ENCODE data around the gene TOR1AIP2. TPM values are rescaled to one million over a fixed set of nuclear protein-coding genes. Genes with fewer than 3 reads are reported as not detected.
A peak's percentile ranks its signal among the peaks of the same experiment; 100 is the strongest.

TOR1AIP2 gene
- total and polyA plus RNA-seq, 2 of the 13 experiments (the other 11 are each of a cell fraction or from before 2014, with no cell fraction given), result 35.2 to 65.8 TPM

DNA sequence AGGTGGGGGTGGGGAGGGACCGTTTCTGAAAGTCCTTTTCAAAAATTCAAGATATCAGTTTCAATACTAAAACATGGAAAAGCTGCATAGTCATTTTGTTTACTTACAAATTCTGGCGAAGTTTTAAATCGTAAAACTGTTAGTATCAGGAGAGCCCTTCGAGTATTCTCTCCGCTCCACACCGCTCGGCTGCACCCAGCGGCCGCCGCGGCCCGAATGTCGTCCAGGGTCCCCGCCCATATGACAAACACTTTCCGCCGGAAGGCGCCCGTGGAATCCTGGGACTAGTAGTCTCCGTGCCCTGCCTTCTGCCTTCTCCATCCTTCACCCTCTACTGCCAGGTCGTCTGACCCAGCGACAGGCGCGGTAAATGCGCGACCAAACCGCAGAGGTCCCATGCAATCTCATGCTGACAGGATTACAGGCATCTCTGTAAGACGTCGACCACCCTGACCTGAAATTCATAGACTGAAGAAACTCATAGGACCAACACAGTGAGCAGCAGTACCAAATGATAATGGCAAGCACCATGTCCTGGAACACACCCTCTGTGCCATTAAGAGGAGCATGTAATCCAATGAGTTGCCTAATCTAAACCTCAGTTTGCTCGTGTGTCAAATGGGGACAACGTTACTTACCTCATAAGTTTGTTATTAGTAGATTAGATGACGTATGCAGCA is at the start of gene TOR1AIP2 (continued):
- TF ChIP-seq E2F5 (CRISPR knock-in tag; conservative IDR thresholded peaks at IDR 0.05) (no peak), SP2 (CRISPR knock-in tag; IDR thresholded peaks at IDR 0.05) (peak; percentile 66), ZNF790 (CRISPR knock-in tag; IDR thresholded peaks at IDR 0.05; ENCODE audit: borderline replicate concordance) (no peak), ZNF142 (CRISPR knock-in tag; IDR thresholded peaks at IDR 0.05) (no peak), ISL2 (CRISPR knock-in tag; IDR thresholded peaks at IDR 0.05) (no peak), NCOR1 (IDR thresholded peaks at IDR 0.05; ENCODE audit: borderline replicate concordance, low read length) (no peak), ZNF569 (CRISPR knock-in tag; IDR thresholded peaks at IDR 0.05; ENCODE audit: borderline replicate concordance) (no peak), ZNF317 (CRISPR knock-in tag; IDR thresholded peaks at IDR 0.05) (0 out of 2 replicates have a peak, but pooled peaks have one; percentile 15), ATF7 (IDR thresholded peaks at IDR 0.05) (no peak), ATF7 (CRISPR knock-in tag; IDR thresholded peaks at IDR 0.05) (no peak), ZNF224 (CRISPR knock-in tag; IDR thresholded peaks at IDR 0.05) (no peak), ATF7-NPFF (CRISPR knock-in tag; IDR thresholded peaks at IDR 0.05; ENCODE audit: low read depth) (no peak)
- TF ChIP-seq, protein P1, sequence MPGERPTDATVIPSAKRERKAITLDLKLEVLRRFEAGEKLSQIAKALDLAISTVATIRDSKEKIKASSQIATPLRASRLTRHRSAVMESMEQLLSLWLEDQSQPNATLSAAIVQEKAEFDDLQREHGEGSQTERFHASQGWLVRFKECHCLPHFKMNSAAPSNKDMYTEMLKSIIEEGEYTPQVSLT (CRISPR knock-in tag; IDR thresholded peaks at IDR 0.05; ENCODE audit: borderline replicate concordance, low read depth), result no peak
- TF ChIP-seq, protein P2, sequence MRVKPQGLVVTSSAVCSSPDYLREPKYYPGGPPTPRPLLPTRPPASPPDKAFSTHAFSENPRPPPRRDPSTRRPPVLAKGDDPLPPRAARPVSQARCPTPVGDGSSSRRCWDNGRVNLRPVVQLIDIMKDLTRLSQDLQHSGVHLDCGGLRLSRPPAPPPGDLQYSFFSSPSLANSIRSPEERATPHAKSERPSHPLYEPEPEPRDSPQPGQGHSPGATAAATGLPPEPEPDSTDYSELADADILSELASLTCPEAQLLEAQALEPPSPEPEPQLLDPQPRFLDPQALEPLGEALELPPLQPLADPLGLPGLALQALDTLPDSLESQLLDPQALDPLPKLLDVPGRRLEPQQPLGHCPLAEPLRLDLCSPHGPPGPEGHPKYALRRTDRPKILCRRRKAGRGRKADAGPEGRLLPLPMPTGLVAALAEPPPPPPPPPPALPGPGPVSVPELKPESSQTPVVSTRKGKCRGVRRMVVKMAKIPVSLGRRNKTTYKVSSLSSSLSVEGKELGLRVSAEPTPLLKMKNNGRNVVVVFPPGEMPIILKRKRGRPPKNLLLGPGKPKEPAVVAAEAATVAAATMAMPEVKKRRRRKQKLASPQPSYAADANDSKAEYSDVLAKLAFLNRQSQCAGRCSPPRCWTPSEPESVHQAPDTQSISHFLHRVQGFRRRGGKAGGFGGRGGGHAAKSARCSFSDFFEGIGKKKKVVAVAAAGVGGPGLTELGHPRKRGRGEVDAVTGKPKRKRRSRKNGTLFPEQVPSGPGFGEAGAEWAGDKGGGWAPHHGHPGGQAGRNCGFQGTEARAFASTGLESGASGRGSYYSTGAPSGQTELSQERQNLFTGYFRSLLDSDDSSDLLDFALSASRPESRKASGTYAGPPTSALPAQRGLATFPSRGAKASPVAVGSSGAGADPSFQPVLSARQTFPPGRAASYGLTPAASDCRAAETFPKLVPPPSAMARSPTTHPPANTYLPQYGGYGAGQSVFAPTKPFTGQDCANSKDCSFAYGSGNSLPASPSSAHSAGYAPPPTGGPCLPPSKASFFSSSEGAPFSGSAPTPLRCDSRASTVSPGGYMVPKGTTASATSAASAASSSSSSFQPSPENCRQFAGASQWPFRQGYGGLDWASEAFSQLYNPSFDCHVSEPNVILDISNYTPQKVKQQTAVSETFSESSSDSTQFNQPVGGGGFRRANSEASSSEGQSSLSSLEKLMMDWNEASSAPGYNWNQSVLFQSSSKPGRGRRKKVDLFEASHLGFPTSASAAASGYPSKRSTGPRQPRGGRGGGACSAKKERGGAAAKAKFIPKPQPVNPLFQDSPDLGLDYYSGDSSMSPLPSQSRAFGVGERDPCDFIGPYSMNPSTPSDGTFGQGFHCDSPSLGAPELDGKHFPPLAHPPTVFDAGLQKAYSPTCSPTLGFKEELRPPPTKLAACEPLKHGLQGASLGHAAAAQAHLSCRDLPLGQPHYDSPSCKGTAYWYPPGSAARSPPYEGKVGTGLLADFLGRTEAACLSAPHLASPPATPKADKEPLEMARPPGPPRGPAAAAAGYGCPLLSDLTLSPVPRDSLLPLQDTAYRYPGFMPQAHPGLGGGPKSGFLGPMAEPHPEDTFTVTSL (CRISPR knock-in tag; IDR thresholded peaks at IDR 0.05; ENCODE audit: borderline replicate concordance), result no peak
- TF ChIP-seq, protein P3, sequence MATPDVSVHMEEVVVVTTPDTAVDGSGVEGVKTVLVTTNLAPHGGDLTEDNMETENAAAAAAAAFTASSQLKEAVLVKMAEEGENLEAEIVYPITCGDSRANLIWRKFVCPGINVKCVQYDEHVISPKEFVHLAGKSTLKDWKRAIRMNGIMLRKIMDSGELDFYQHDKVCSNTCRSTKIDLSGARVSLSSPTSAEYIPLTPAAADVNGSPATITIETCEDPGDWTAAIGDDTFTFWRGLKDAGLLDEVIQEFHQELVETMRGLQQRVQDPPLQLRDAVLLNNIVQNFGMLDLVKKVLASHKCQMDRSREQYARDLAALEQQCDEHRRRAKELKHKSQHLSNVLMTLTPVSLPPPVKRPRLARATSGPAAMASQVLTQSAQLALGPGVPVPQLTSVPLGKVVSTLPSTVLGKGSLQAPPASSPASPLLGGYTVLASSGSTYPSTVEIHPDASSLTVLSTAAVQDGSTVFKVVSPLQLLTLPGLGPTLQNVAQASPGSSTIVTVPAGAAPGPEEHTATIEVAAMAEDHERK (CRISPR knock-in tag; IDR thresholded peaks at IDR 0.05; ENCODE audit: low read depth), result no peak

All from HepG2 (cell line).